Measurements from ENCODE around the gene ADAMTS3.

DNA sequence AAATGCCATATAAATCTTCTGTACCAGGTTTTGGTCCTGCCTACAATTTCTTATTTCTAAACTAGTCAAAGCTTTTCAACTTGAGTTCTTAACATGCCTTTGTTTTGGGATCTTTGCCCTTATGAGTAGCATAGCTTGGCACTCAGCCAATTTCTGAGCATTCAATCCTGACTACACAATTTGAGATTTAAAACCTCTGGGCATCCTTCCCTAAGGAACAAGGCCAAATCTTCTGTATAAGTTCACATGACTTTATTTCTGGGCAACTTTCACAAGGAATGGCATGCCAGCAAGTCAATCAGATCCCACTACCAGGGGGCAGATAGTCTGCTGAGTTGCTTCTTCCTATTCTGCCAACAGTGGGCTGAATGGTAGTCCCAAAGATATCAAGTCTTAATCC, 254.2 kb downstream of the ADAMTS3 start:
- TF ChIP-seq, protein P1, sequence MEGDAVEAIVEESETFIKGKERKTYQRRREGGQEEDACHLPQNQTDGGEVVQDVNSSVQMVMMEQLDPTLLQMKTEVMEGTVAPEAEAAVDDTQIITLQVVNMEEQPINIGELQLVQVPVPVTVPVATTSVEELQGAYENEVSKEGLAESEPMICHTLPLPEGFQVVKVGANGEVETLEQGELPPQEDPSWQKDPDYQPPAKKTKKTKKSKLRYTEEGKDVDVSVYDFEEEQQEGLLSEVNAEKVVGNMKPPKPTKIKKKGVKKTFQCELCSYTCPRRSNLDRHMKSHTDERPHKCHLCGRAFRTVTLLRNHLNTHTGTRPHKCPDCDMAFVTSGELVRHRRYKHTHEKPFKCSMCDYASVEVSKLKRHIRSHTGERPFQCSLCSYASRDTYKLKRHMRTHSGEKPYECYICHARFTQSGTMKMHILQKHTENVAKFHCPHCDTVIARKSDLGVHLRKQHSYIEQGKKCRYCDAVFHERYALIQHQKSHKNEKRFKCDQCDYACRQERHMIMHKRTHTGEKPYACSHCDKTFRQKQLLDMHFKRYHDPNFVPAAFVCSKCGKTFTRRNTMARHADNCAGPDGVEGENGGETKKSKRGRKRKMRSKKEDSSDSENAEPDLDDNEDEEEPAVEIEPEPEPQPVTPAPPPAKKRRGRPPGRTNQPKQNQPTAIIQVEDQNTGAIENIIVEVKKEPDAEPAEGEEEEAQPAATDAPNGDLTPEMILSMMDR (IDR thresholded peaks at IDR 0.05), result no peak
- no peak for TF ChIP-seq POLR2A (IDR thresholded peaks at IDR 0.05)

All from thyroid gland (tissue), 4 donors.